CD4-positive, alpha-beta T cell treated with Interleukin-6 at 100 ng/mL for 8 hours (primary cell): Measurements from ENCODE around the gene ETV2.
"Not testable (repeated sequence)": the region's sequence is repeated elsewhere in the genome, so short reads cannot be mapped to it uniquely, and the experiment has no call there.

Experiments used
- DNase-seq: peaks from one replicate; pipeline ENCODE4 v3.0.0-alpha.2; 2020; ENCODE audit warnings: mixed read lengths, low spot score

Gene ETV2

GRCh38 chr19:35641515-35642151 is at the start of gene ETV2:
TSS of gene ETV2 (plus strand) at chr19:35641745. CDS start at chr19:35642461, 716 bp downstream.
- DNase-seq: no peak

- DNase-seq: peak; percentile 21
Observed at GRCh38 chr19:35592226-35592625, 49.3 kb upstream of the ETV2 start.

GRCh38 chr19:35595026-35595425 is 46.5 kb upstream of the ETV2 start:
- DNase-seq: not testable (repeated sequence)

GRCh38 chr19:35595928-35596327 is 45.6 kb upstream of the ETV2 start:
- DNase-seq: no peak

- DNase-seq: no peak
Observed at GRCh38 chr19:35596366-35596999, 45.1 kb upstream of the ETV2 start.

- DNase-seq: no peak
Observed at GRCh38 chr19:35601971-35602370, 39.6 kb upstream of the ETV2 start.

- DNase-seq: not testable (repeated sequence)
Observed at GRCh38 chr19:35604436-35604835, 37.1 kb upstream of the ETV2 start.

GRCh38 chr19:35607170-35607569 is 34.4 kb upstream of the ETV2 start:
- DNase-seq: not testable (repeated sequence)

- DNase-seq: no peak
Observed at GRCh38 chr19:35607661-35608060, 33.9 kb upstream of the ETV2 start.

GRCh38 chr19:35608251-35608650 is 33.3 kb upstream of the ETV2 start:
- no peak for DNase-seq

GRCh38 chr19:35609851-35610353 is 31.6 kb upstream of the ETV2 start:
- DNase-seq: peak; percentile 61

- no peak for DNase-seq
Observed at GRCh38 chr19:35612224-35612558, 29.4 kb upstream of the ETV2 start.

GRCh38 chr19:35612559-35613321 is 28.8 kb upstream of the ETV2 start, which contains the start of gene HAUS5:
TSS of gene HAUS5 (plus strand) at chr19:35612735. CDS start at chr19:35612795, 60 bp downstream.
- DNase-seq: peak; percentile 94

GRCh38 chr19:35613574-35613973 is 28.0 kb upstream of the ETV2 start:
- DNase-seq: no peak

GRCh38 chr19:35615036-35615435 is 26.5 kb upstream of the ETV2 start:
- no peak for DNase-seq

GRCh38 chr19:35618857-35619256 is 22.7 kb upstream of the ETV2 start:
- DNase-seq: no peak

GRCh38 chr19:35619290-35619923 is 22.1 kb upstream of the ETV2 start:
- DNase-seq: no peak

- no peak for DNase-seq
Observed at GRCh38 chr19:35620001-35620400, 21.5 kb upstream of the ETV2 start.

GRCh38 chr19:35621708-35622107 is 19.8 kb upstream of the ETV2 start:
- DNase-seq: no peak

- no peak for DNase-seq
Observed at GRCh38 chr19:35622750-35623149, 18.8 kb upstream of the ETV2 start.

- DNase-seq: no peak
Observed at GRCh38 chr19:35623327-35624010, 18.1 kb upstream of the ETV2 start.

- DNase-seq: no peak
Observed at GRCh38 chr19:35628264-35628564, 13.3 kb upstream of the ETV2 start.
